Immature natural killer cell (primary cell): ENCODE results near the gene HMGXB3. TPM values are rescaled to one million over a fixed set of nuclear protein-coding genes. Genes with fewer than 3 reads are reported as not detected.

Experiments used
- DNase-seq, 3 donors: peaks; one replicate each; pipeline ENCODE4 v3.0.0; 2022; ENCODE audit warnings: mixed read lengths in 1 of 3
- H3K27ac Mint-ChIP-seq, 6 donors: one replicate each; pipeline ENCODE4 v1.8.0; 2020; ENCODE audit warnings: mixed read lengths in 6 of 6, mild to moderate bottlenecking in 5 of 6, inconsistent platforms in 4 of 6, moderate library complexity in 3 of 6
- H3K27me3 Mint-ChIP-seq, 3 donors: one replicate each; pipeline ENCODE4 v1.8.0; 2020 to 2021; ENCODE audit warnings: low read depth in 3 of 3, mild to moderate bottlenecking in 3 of 3, mixed read lengths in 3 of 3, moderate library complexity in 3 of 3, inconsistent platforms in 1 of 3
- H3K36me3 Mint-ChIP-seq, 3 donors: one replicate each; pipeline ENCODE4 v1.8.0; 2020; ENCODE audit warnings: mixed read lengths in 3 of 3, inconsistent platforms in 2 of 3, mild to moderate bottlenecking in 2 of 3
- H3K4me1 Mint-ChIP-seq, 2 donors: one replicate each; pipeline ENCODE4 v1.8.0; 2020; ENCODE audit warnings: inconsistent platforms in 2 of 2, mild to moderate bottlenecking in 2 of 2, mixed read lengths in 2 of 2, moderate library complexity in 1 of 2
- H3K4me3 Mint-ChIP-seq, 5 donors: one replicate each; pipeline ENCODE4 v1.8.0; 2020; ENCODE audit warnings: mild to moderate bottlenecking in 5 of 5, mixed read lengths in 5 of 5, inconsistent platforms in 3 of 5, moderate library complexity in 3 of 5
- H3K9me3 Mint-ChIP-seq, 6 donors: one replicate each; pipeline ENCODE4 v1.8.0; 2020; ENCODE audit warnings: mild to moderate bottlenecking in 6 of 6, mixed read lengths in 6 of 6, inconsistent platforms in 4 of 6, moderate library complexity in 3 of 6
- polyA plus RNA-seq, 3 donors: library from polyadenylated mRNA; unstranded; fragments of 300-500 nt; fragmentation: Illumina TruSeq; gene quantifications; one replicate each; pipeline ENCODE4 v1.2.3, GENCODE V29; 2021

The HMGXB3 gene
- polyA plus RNA-seq, 3 donors from 2014 or later, result 5.2 to 16.2 (median 12.7) TPM

- Mint-ChIP-seq H3K4me3 (no peak overlapping the region), H3K27ac (no peak overlapping the region), H3K36me3 (peaks cover 23 to 51% (median 27%) of the 10 kb centered on the region in 3 donors), H3K4me1 (no peaks in the 10 kb centered on the region), H3K9me3 (no peaks in the 10 kb centered on the region), H3K27me3 (peaks cover 2 to 5% (median 4%) of the 10 kb centered on the region in 3 donors)
- no peak for DNase-seq
These were observed 55.5 kb downstream of the HMGXB3 start for GRCh38 chr5:150056075-150056443.

DNA sequence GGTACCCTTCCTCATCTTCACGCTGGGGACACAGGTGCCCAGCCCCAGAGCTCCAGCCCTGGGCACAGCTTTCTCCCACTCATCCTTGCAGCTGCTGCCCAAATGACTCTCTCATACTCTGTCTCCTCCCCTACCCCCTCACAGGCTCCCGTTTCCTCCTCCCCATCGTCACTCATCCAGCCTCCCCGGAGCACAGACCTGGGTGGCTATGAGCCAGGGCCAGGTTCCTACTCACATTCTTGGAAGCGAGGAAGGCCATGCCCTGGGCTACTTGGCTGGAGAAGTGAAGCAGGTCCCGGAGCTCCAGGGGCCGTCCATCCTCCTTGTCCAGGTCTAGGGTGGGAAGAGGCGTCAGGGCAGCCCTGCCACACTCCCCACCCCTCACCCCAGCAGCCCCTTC is 56.5 kb downstream of the HMGXB3 start:
- Mint-ChIP-seq H3K27me3 (peaks cover 2 to 5% (median 2%) of the 10 kb centered on the region in 3 donors), H3K27ac (no peak overlapping the region), H3K4me1 (no peaks in the 10 kb centered on the region), H3K4me3 (no peak overlapping the region), H3K9me3 (no peaks in the 10 kb centered on the region), H3K36me3 (peaks cover 15 to 41% (median 17%) of the 10 kb centered on the region in 3 donors)
- no peak for DNase-seq

DNA sequence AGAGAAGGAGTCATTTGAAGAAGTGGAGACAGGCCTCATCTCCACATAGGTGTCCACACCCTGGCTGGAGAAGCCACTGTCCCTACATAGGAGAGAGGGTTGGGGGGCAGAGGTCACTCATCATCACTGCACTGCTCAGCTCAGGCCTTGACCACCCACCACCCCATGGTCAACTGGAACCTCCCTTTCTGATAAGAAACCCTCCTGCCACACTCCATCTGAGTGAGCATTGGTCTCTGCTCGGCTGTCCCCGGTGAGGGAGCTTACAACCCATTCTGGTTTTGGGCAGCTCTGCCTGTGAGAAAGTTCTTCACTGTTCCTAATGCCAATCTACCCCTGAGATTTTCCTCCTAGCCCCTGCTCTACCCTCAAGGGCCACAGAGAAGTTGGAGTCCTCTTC is 57.0 kb downstream of the HMGXB3 start:
- H3K4me3 Mint-ChIP-seq, result no peak overlapping the region
- no peak overlapping the region for H3K27ac Mint-ChIP-seq
- no peaks in the 10 kb centered on the region for H3K9me3 Mint-ChIP-seq
- no peaks in the 10 kb centered on the region for H3K4me1 Mint-ChIP-seq
- peaks cover 2 to 5% (median 2%) of the 10 kb centered on the region in 3 donors for H3K27me3 Mint-ChIP-seq
- H3K36me3 Mint-ChIP-seq, result peaks cover 11 to 36% (median 14%) of the 10 kb centered on the region in 3 donors
- DNase-seq, result no peak

DNA sequence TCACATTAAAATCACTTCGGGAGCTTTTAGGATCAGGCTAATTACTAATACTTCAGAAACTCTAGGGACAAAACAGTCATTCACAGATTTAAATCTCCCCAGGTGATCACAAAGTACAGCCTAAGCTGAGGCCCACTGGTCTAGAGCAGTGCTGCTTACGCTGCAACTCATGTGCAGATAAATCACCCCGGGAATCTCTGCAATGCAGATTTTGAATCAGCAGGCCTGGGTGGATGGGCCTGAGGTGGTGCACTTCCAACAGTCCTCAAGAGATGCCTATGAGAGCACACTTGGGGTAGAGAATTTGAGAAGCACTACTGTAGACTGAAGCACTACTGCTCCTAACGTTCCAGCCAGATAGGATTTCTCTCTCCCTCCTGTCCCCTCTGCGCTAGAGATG is 57.5 kb downstream of the HMGXB3 start:
- DNase-seq, result no peak
- Mint-ChIP-seq H3K36me3 (peaks cover 6 to 31% (median 9%) of the 10 kb centered on the region in 3 donors), H3K27ac (no peak overlapping the region), H3K27me3 (peaks cover 2 to 7% (median 2%) of the 10 kb centered on the region in 3 donors), H3K4me3 (no peak overlapping the region), H3K4me1 (no peaks in the 10 kb centered on the region), H3K9me3 (no peaks in the 10 kb centered on the region)

DNA sequence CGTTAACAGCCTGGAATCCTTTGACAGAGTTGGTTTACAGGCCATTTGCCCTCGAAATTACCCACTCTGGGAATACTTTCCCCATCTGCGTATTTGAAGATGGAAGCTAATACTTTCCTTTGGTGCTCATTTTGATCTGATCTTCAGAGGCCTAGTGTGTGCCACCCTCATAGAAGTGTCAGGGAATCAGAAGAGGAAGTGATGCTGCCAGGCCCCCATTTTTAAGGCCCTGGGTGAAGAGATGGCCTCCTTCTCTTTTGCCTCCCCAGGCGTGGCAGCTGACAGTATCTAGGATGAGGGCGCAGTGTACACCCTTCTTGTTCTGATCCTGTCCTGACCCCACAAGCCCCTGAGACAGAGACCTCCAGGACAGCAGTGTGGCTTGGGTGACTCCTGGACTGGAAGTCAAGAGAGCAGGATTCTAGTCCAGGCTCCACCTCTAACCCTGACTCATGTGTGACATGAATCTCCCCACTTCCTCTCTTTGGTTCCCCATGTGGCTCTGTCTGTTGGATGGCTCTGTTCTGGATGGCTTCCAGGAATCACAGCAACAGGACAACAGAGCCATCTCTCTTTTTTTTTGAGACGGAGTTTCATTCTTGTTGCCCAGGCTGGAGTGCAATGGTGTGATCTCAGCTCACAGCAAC is 58.1 kb downstream of the HMGXB3 start:
- Mint-ChIP-seq H3K9me3 (no peaks in the 10 kb centered on the region), H3K4me1 (no peaks in the 10 kb centered on the region), H3K27ac (no peak overlapping the region), H3K36me3 (peaks cover 4 to 25% (median 5%) of the 10 kb centered on the region in 3 donors), H3K4me3 (no peak overlapping the region), H3K27me3 (peaks cover 2 to 7% (median 4%) of the 10 kb centered on the region in 3 donors)
- DNase-seq, result no peak

DNA sequence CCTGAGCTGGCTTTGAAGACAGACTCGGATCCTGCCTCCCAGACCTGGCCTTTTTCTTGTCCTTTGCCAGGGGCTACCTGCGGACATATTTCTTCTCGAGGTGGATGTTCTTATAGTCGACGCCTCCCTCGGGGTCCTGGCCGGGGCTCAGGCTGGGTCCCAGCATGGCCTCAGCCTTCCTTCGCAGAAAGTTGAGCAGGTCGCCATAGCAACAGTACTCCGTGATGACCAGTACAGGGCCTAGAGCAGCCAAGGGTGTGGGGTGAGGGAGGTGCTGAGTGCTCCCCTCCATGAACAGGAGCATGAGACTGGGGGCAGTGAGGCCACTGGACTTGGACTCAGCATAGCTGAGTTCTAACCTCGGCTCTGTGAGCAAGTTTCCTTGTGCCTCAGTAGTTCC is 59.1 kb downstream of the HMGXB3 start:
- Mint-ChIP-seq H3K4me3 (no peak overlapping the region), H3K27me3 (peaks cover 2 to 8% (median 5%) of the 10 kb centered on the region in 3 donors), H3K4me1 (no peaks in the 10 kb centered on the region), H3K9me3 (no peaks in the 10 kb centered on the region), H3K36me3 (peaks cover 4 to 16% (median 5%) of the 10 kb centered on the region in 3 donors), H3K27ac (no peak overlapping the region)
- no peak for DNase-seq

- Mint-ChIP-seq H3K27me3 (peaks cover 5 to 10% (median 5%) of the 10 kb centered on the region in 3 donors), H3K9me3 (no peaks in the 10 kb centered on the region), H3K36me3 (peaks cover under 1 to 8% (median 3%) of the 10 kb centered on the region in 3 donors), H3K27ac (no peak overlapping the region), H3K4me3 (no peak overlapping the region), H3K4me1 (no peaks in the 10 kb centered on the region)
- DNase-seq, result no peak
These were observed 59.9 kb downstream of the HMGXB3 start for GRCh38 chr5:150060471-150060870.

- no peaks in the 10 kb centered on the region for H3K9me3 Mint-ChIP-seq
- H3K27ac Mint-ChIP-seq, result no peak overlapping the region
- no peak for DNase-seq
- peaks cover 5 to 10% (median 7%) of the 10 kb centered on the region in 3 donors for H3K27me3 Mint-ChIP-seq
- H3K4me3 Mint-ChIP-seq, result no peak overlapping the region
- H3K36me3 Mint-ChIP-seq, result peaks cover 0 to under 1% (median 0%) of the 10 kb centered on the region in 3 donors
- no peaks in the 10 kb centered on the region for H3K4me1 Mint-ChIP-seq
These were observed 61.0 kb downstream of the HMGXB3 start for GRCh38 chr5:150061538-150061995.

DNA sequence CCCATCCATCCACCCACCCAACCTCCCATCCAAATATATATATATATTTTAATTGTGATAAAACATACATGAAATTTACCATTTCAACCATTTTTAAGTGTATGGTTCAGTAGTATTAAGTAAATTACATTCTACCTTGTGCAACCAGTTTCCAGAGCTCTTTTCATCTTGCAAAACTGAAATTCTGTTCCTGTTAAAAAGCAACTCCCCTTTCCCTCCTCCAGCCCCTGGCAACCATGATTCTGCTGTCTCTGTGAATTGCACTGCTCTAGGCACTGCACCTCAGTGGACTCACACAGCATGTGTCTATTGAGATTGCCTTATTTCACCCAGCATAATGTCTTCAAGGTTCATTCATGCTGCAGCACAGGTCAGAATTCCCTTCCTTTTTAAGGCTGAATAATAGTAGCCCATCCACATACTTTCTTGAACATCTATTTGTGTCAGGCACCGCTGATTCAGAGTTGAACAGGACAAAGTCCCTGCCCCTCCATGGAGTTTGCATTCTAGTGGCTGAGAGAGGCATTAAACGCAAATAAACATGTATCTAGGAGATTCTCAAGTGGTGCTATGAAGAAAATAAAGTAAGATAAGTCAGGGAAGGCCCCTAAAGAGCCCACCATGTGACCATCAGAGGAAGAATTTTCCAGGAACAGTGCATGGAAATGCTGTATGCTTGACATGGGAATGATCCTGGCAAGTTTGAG is 61.8 kb downstream of the HMGXB3 start:
- Mint-ChIP-seq H3K27ac (no peak overlapping the region), H3K9me3 (no peaks in the 10 kb centered on the region), H3K27me3 (peaks cover 5 to 10% (median 7%) of the 10 kb centered on the region in 3 donors), H3K36me3 (no peaks in the 10 kb centered on the region), H3K4me3 (no peak overlapping the region), H3K4me1 (peaks cover 0 to 3% of the 10 kb centered on the region in 2 donors)
- no peak for DNase-seq

- no peak overlapping the region for H3K27ac Mint-ChIP-seq
- no peak for DNase-seq
- no peaks in the 10 kb centered on the region for H3K36me3 Mint-ChIP-seq
- no peak overlapping the region for H3K4me3 Mint-ChIP-seq
- peaks cover 5 to 10% (median 7%) of the 10 kb centered on the region in 3 donors for H3K27me3 Mint-ChIP-seq
- no peaks in the 10 kb centered on the region for H3K9me3 Mint-ChIP-seq
- peaks cover 0 to 3% of the 10 kb centered on the region in 2 donors for H3K4me1 Mint-ChIP-seq
These were observed 63.1 kb downstream of the HMGXB3 start for GRCh38 chr5:150063638-150064037.

- DNase-seq, result no peak
- H3K36me3 Mint-ChIP-seq, result no peaks in the 10 kb centered on the region
- no peak overlapping the region for H3K4me3 Mint-ChIP-seq
- no peak overlapping the region for H3K27ac Mint-ChIP-seq
- H3K4me1 Mint-ChIP-seq, result peaks cover 0 to 3% of the 10 kb centered on the region in 2 donors
- H3K27me3 Mint-ChIP-seq, result peaks cover 5 to 7% (median 5%) of the 10 kb centered on the region in 3 donors
- H3K9me3 Mint-ChIP-seq, result no peaks in the 10 kb centered on the region
These were observed 64.2 kb downstream of the HMGXB3 start for GRCh38 chr5:150064681-150065220.

- H3K4me1 Mint-ChIP-seq, result peaks cover 0 to 3% of the 10 kb centered on the region in 2 donors
- no peaks in the 10 kb centered on the region for H3K9me3 Mint-ChIP-seq
- peaks cover 3 to 7% (median 5%) of the 10 kb centered on the region in 3 donors for H3K27me3 Mint-ChIP-seq
- H3K36me3 Mint-ChIP-seq, result no peaks in the 10 kb centered on the region
- no peak for DNase-seq
- no peak overlapping the region for H3K4me3 Mint-ChIP-seq
- no peak overlapping the region for H3K27ac Mint-ChIP-seq
These were observed 64.8 kb downstream of the HMGXB3 start for GRCh38 chr5:150065346-150065745.

GRCh38 chr5:150065886-150066285 is 65.3 kb downstream of the HMGXB3 start:
- Mint-ChIP-seq H3K4me1 (peaks cover 0 to 3% of the 10 kb centered on the region in 2 donors), H3K9me3 (no peaks in the 10 kb centered on the region), H3K27me3 (peaks cover 3 to 7% (median 5%) of the 10 kb centered on the region in 3 donors), H3K36me3 (no peaks in the 10 kb centered on the region), H3K4me3 (no peak overlapping the region), H3K27ac (no peak overlapping the region)
- no peak for DNase-seq

DNA sequence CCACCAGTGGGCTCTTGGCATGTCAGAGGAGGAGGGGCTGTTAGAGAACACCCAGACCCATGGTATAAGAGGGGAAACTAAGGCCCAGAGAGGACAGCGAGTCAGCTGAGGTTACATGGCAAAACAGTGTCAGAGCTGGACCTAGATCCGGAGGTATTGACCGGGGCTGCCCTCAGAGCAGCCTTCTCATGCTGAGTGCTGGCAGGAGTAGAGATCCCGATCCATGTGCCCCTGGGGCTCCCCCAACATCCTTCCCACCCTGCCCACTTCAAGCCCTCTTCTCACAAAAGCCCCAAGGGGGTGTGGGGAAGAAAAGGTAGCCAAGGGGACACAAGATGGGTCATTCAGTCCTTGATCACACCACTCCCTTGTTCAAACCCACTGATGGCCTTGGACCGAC is 65.9 kb downstream of the HMGXB3 start:
- no peak overlapping the region for H3K4me3 Mint-ChIP-seq
- peaks cover 3 to 7% (median 5%) of the 10 kb centered on the region in 3 donors for H3K27me3 Mint-ChIP-seq
- H3K9me3 Mint-ChIP-seq, result no peaks in the 10 kb centered on the region
- peaks cover 0 to 3% of the 10 kb centered on the region in 2 donors for H3K4me1 Mint-ChIP-seq
- no peak for DNase-seq
- H3K27ac Mint-ChIP-seq, result no peak overlapping the region
- no peaks in the 10 kb centered on the region for H3K36me3 Mint-ChIP-seq
